CD4-positive, CD25-positive, alpha-beta regulatory T cell (primary cell): Measurements from ENCODE around the gene PDK4. TPM values are rescaled to one million over a fixed set of nuclear protein-coding genes. Genes with fewer than 3 reads are reported as not detected.

ENCODE experiments used
- ATAC-seq, 2 donors: fragments of 150-1000 bp; cut with Tn5 transposase; one replicate each; pipeline ENCODE4 v1.10.0; 2021; ENCODE audit warnings: low read depth in 2 of 2, moderate number of reproducible peaks in 2 of 2, moderate library complexity in 1 of 2
- DNase-seq, 3 donors: peaks; one replicate each; pipeline versions ENCODE4 v3.0.0 to v3.0.0-alpha.2; 2012 to 2022; ENCODE audit warnings: mixed read lengths in 1 of 3
- H3K27ac ChIP-seq: one replicate; pipeline ENCODE4 v1.7.0; 2013; ENCODE audit warnings: mild to moderate bottlenecking, low read length; ENCODE audit not compliant: insufficient read depth, poor library complexity, severe bottlenecking
- H3K27me3 ChIP-seq: one replicate; pipeline ENCODE4 v1.7.0; 2013; ENCODE audit warnings: low read length; ENCODE audit not compliant: control insufficient read depth, insufficient read depth
- H3K36me3 ChIP-seq: one replicate; pipeline ENCODE4 v1.7.0; 2013; ENCODE audit warnings: mild to moderate bottlenecking, low read length, moderate library complexity; ENCODE audit not compliant: control insufficient read depth, insufficient read depth
- H3K4me1 ChIP-seq: 2 replicates; pipeline ENCODE4 v1.7.0; 2013; ENCODE audit warnings: mild to moderate bottlenecking, low read length; ENCODE audit not compliant: insufficient read depth, control insufficient read depth, poor library complexity, severe bottlenecking
- H3K4me3 ChIP-seq: one replicate; pipeline ENCODE4 v1.7.0; 2013; ENCODE audit warnings: low read depth, mild to moderate bottlenecking, low read length, moderate library complexity
- H3K9me3 ChIP-seq, 2 experiments: 1 replicate in 1 of 2; 2 replicates in 1 of 2; pipeline ENCODE4 v1.7.0; 2013; ENCODE audit warnings: low read length in 2 of 2, mild to moderate bottlenecking in 1 of 2, moderate library complexity in 1 of 2; ENCODE audit not compliant: control insufficient read depth in 2 of 2
- H3K27ac Mint-ChIP-seq, 3 donors: one replicate each; pipeline ENCODE4 v1.8.0; 2020 to 2022; ENCODE audit warnings: mild to moderate bottlenecking in 3 of 3, mixed read lengths in 3 of 3, moderate library complexity in 2 of 3
- H3K27me3 Mint-ChIP-seq: one replicate; pipeline ENCODE4 v1.8.0; 2022; ENCODE audit warnings: mild to moderate bottlenecking, mixed read lengths
- H3K36me3 Mint-ChIP-seq: one replicate; pipeline ENCODE4 v1.8.0; 2020; ENCODE audit warnings: mixed read lengths
- H3K4me1 Mint-ChIP-seq, 4 donors: one replicate each; pipeline ENCODE4 v1.8.0; 2020 to 2022; ENCODE audit warnings: mixed read lengths in 4 of 4, mild to moderate bottlenecking in 1 of 4
- H3K4me3 Mint-ChIP-seq, 4 donors: one replicate each; pipeline ENCODE4 v1.8.0; 2020 to 2022; ENCODE audit warnings: mild to moderate bottlenecking in 4 of 4, mixed read lengths in 4 of 4, moderate library complexity in 3 of 4
- H3K9me3 Mint-ChIP-seq, 7 donors: one replicate each; pipeline ENCODE4 v1.8.0; 2020 to 2022; ENCODE audit warnings: mixed read lengths in 7 of 7, mild to moderate bottlenecking in 3 of 7, moderate library complexity in 2 of 7
- polyA plus RNA-seq, 4 donors: library from polyadenylated mRNA; unstranded; fragments of 300-500 nt; fragmentation: Illumina TruSeq; gene quantifications; one replicate each; pipeline ENCODE4 v1.2.3, GENCODE V29; 2021
- total RNA-seq: library from RNA; stranded (reverse); gene quantifications from one replicate; pipeline ENCODE4 v1.2.3, GENCODE V29; 2022

The PDK4 gene
- total and polyA plus RNA-seq, 5 donors from 2014 or later, result not detected

DNA sequence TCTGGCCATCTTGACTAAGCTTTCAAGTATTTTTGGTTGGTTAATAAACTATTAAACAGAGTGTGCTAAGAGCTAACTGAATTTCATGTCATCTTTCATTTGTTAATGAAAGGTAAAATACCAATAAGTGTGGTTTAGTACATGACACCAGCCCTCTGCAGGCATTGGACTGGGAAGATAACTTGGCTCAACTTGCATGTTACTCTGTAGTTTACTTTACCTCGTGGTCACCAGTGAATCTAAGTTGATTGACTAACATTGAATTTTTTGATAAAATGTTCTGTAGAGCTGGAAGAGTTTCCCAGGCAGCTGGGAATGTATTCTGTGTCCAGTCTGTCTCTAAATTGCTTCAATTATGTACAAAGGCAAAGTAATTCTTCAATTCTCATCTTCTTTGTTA, 60.7 kb downstream of the PDK4 start:
- Mint-ChIP-seq H3K4me3 (no peak overlapping the region), H3K4me1 (no peaks in the 10 kb centered on the region), H3K9me3 (peaks cover 0 to 2% (median 0%) of the 10 kb centered on the region in 7 donors), H3K36me3 (no peaks in the 10 kb centered on the region), H3K27ac (no peak overlapping the region), H3K27me3 (no peaks in the 10 kb centered on the region)
- Histone ChIP-seq H3K36me3 (no peaks in the 10 kb centered on the region), H3K27me3 (no peaks in the 10 kb centered on the region), H3K27ac (no peak overlapping the region), H3K4me3 (no peak overlapping the region), H3K9me3 (no peaks in the 10 kb centered on the region), H3K4me1 (no peaks in the 10 kb centered on the region)
- DNase-seq (no peak), ATAC-seq (no peak)

DNA sequence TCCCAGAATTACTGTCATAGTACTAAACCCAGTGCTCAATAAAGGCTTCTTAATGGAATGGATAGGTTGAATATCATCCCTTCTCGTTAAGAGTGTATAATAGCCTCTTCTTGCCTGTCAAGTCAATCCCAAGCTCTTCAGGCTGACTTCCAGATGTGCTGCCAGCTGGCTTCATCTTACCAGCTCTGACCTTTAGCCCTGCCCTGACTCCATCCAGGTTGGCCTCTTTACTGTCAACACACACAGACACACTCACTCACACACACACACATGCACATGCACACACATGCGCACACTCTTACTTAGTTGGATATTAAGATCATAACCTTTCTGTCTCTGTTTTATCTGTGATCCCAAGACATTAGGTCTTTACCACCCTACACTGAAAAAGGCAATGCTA, 61.5 kb downstream of the PDK4 start:
- H3K4me3 ChIP-seq, result no peak overlapping the region
- no peaks in the 10 kb centered on the region for H3K4me1 ChIP-seq
- no peak for ATAC-seq
- Mint-ChIP-seq H3K9me3 (no peaks in the 10 kb centered on the region), H3K4me1 (no peaks in the 10 kb centered on the region), H3K27me3 (no peaks in the 10 kb centered on the region), H3K27ac (no peak overlapping the region), H3K4me3 (no peak overlapping the region), H3K36me3 (no peaks in the 10 kb centered on the region)
- no peak for DNase-seq
- no peaks in the 10 kb centered on the region for H3K9me3 ChIP-seq
- H3K36me3 ChIP-seq, result no peaks in the 10 kb centered on the region
- H3K27me3 ChIP-seq, result no peaks in the 10 kb centered on the region
- no peak overlapping the region for H3K27ac ChIP-seq

Other genes starting within 250 kb of the PDK4 start
- not detected for gene PON3, start 200.1 kb downstream of the PDK4 start, total RNA-seq
- gene PON3, start 200.1 kb downstream of the PDK4 start, polyA plus RNA-seq, result not detected
- gene PON2, start 161.5 kb downstream of the PDK4 start, total RNA-seq, result 3.7 TPM
- gene PON2, start 161.5 kb downstream of the PDK4 start, polyA plus RNA-seq, result 1 to 10 TPM; 1.1 to 2.9 (median 2.0) TPM
- not detected for gene ASB4, start 110.6 kb downstream of the PDK4 start, total RNA-seq
- not detected for gene ASB4, start 110.6 kb downstream of the PDK4 start, polyA plus RNA-seq
- not detected for gene DYNC1I1, start 176.0 kb upstream of the PDK4 start, total RNA-seq
- not detected for gene DYNC1I1, start 176.0 kb upstream of the PDK4 start, polyA plus RNA-seq